CD14-positive monocyte (primary cell): ENCODE data around the gene NDUFAF2. TPM values are rescaled to one million over a fixed set of nuclear protein-coding genes. Genes with fewer than 3 reads are reported as not detected.

Experiments used
- DNase-seq, 3 donors: peaks; one replicate each; pipeline ENCODE4 v3.0.0-alpha.2; 2011 to 2022
- H2AFZ ChIP-seq: 2 replicates; pipeline ENCODE4 v1.6.0; 2012; ENCODE audit warnings: mild to moderate bottlenecking, low read depth, low read length, inconsistent platforms; ENCODE audit not compliant: insufficient read depth, poor library complexity, severe bottlenecking
- H3K27ac ChIP-seq, 2 donors: 1 replicate in 1 of 2; 2 replicates in 1 of 2; pipeline ENCODE4 v1.5.1; 2012 to 2013; ENCODE audit warnings: low read length in 2 of 2, control low read depth in 1 of 2, inconsistent platforms in 1 of 2, low read depth in 1 of 2, mild to moderate bottlenecking in 1 of 2
- H3K27me3 ChIP-seq, 2 donors: one replicate each; pipeline versions ENCODE4 v1.6.0 to v1.6.1; 2011 to 2013; ENCODE audit warnings: low read length in 2 of 2; ENCODE audit not compliant: control insufficient read depth in 2 of 2, insufficient read depth in 2 of 2
- H3K36me3 ChIP-seq, 2 donors: replicated peaks in 1 of 2; 1 replicate in 1 of 2; 2 replicates in 1 of 2; pipeline versions ENCODE4 v1.5.1 to v1.6.1; 2012 to 2013; ENCODE audit warnings: low read length in 2 of 2, control low read depth in 1 of 2, inconsistent platforms in 1 of 2, mild to moderate bottlenecking in 1 of 2; ENCODE audit not compliant: insufficient read depth in 2 of 2, control insufficient read depth in 1 of 2
- H3K4me1 ChIP-seq, 2 donors: 1 replicate in 1 of 2; 2 replicates in 1 of 2; pipeline versions ENCODE4 v1.5.1 to v1.6.1; 2012 to 2013; ENCODE audit warnings: low read length in 2 of 2, control low read depth in 1 of 2, inconsistent platforms in 1 of 2, mild to moderate bottlenecking in 1 of 2, moderate library complexity in 1 of 2; ENCODE audit not compliant: insufficient read depth in 2 of 2, control insufficient read depth in 1 of 2
- H3K4me2 ChIP-seq: replicated peaks from 2 replicates; pipeline ENCODE3; 2012; ENCODE audit warnings: low read length, moderate library complexity, mild to moderate bottlenecking; ENCODE audit not compliant: poor library complexity, severe bottlenecking; ENCODE audit errors: extremely low read depth
- H3K4me3 ChIP-seq, 3 experiments: fragments of 200-600 bp in 1 of 3; sonication (generic) in 1 of 3; replicated peaks in 1 of 3; 1 replicate in 2 of 3; 2 replicates in 1 of 3; pipeline ENCODE4 v1.5.1; 2011 to 2013; ENCODE audit warnings: low read length in 3 of 3, mild to moderate bottlenecking in 3 of 3, control low read depth in 2 of 3, low read depth in 2 of 3, inconsistent platforms in 1 of 3, moderate library complexity in 1 of 3
- H3K79me2 ChIP-seq: 2 replicates; pipeline ENCODE4 v1.6.0; 2012; ENCODE audit warnings: mild to moderate bottlenecking, control low read depth, inconsistent platforms, low read length, moderate library complexity; ENCODE audit not compliant: insufficient read depth
- H3K9ac ChIP-seq: 2 replicates; pipeline ENCODE4 v1.6.0; 2017; ENCODE audit warnings: low read length, mild to moderate bottlenecking; ENCODE audit not compliant: insufficient read depth, poor library complexity, severe bottlenecking
- H3K9me3 ChIP-seq, 2 donors: replicated peaks in 1 of 2; 1 replicate in 1 of 2; 2 replicates in 1 of 2; pipeline versions ENCODE4 v1.5.1 to v1.6.1; 2012 to 2013; ENCODE audit warnings: low read length in 2 of 2, control low read depth in 1 of 2; ENCODE audit not compliant: control insufficient read depth in 1 of 2, insufficient read depth in 1 of 2
- H4K20me1 ChIP-seq: 2 replicates; pipeline ENCODE4 v1.6.0; 2012; ENCODE audit warnings: mild to moderate bottlenecking, low read length, control low read depth, moderate library complexity; ENCODE audit not compliant: insufficient read depth
- H3K27ac Mint-ChIP-seq, 7 donors: one replicate each; pipeline ENCODE4 v1.8.0; 2020; ENCODE audit warnings: mild to moderate bottlenecking in 7 of 7, mixed read lengths in 7 of 7, moderate library complexity in 6 of 7, inconsistent platforms in 2 of 7
- H3K27me3 Mint-ChIP-seq, 3 donors: one replicate each; pipeline ENCODE4 v1.8.0; 2021 to 2022; ENCODE audit warnings: low read depth in 3 of 3, mild to moderate bottlenecking in 3 of 3, mixed read lengths in 3 of 3, moderate library complexity in 3 of 3, inconsistent platforms in 1 of 3
- H3K36me3 Mint-ChIP-seq, 2 donors: one replicate each; pipeline ENCODE4 v1.8.0; 2020; ENCODE audit warnings: mixed read lengths in 2 of 2, inconsistent platforms in 1 of 2, mild to moderate bottlenecking in 1 of 2
- H3K4me1 Mint-ChIP-seq: one replicate; pipeline ENCODE4 v1.8.0; 2020; ENCODE audit warnings: mild to moderate bottlenecking, mixed read lengths
- H3K4me3 Mint-ChIP-seq, 2 donors: one replicate each; pipeline ENCODE4 v1.8.0; 2020; ENCODE audit warnings: mild to moderate bottlenecking in 2 of 2, mixed read lengths in 2 of 2, moderate library complexity in 1 of 2
- H3K9me3 Mint-ChIP-seq, 7 donors: one replicate each; pipeline ENCODE4 v1.8.0; 2020 to 2022; ENCODE audit warnings: mixed read lengths in 7 of 7, mild to moderate bottlenecking in 6 of 7, moderate library complexity in 6 of 7, inconsistent platforms in 2 of 7
- WGBS: methylation state at CpG from one replicate; pipeline ENCODE4 v1.1.5; 2013; ENCODE audit warnings: missing lambda C conversion rate; ENCODE audit not compliant: insufficient coverage; 5-methylcytosine and 5-hydroxymethylcytosine counted together
- intact Hi-C, 2 donors: fragments of 100-400 bp; cut with micrococcal nuclease; formaldehyde crosslinking; loops; one replicate each; pipeline versions ENCODE4 v1.15.0 to v1.15.1; 2023
- polyA plus RNA-seq, 3 donors: library from polyadenylated mRNA; depleted of rRNA in 1 of 3; unstranded in 2 of 3; stranded (reverse) in 1 of 3; fragments of 300-500 nt in 2 of 3; fragments of >200 nt in 1 of 3; fragmentation: Illumina TruSeq in 2 of 3; gene quantifications; 1 replicate in 2 of 3; 2 replicates in 1 of 3; pipeline ENCODE4 v1.2.3, GENCODE V29; 2012 to 2021
- TF ChIP-seq, protein P1 (sequence below): fragments of 200-600 bp; IDR thresholded peaks from one replicate; pipeline ENCODE4 v1.8.0; 2022; ENCODE audit warnings: antibody characterized with exemption, mild to moderate bottlenecking

The NDUFAF2 gene
- polyA plus RNA-seq, 3 donors, result 5.9 to 29.5 (median 25.0) TPM

DNA sequence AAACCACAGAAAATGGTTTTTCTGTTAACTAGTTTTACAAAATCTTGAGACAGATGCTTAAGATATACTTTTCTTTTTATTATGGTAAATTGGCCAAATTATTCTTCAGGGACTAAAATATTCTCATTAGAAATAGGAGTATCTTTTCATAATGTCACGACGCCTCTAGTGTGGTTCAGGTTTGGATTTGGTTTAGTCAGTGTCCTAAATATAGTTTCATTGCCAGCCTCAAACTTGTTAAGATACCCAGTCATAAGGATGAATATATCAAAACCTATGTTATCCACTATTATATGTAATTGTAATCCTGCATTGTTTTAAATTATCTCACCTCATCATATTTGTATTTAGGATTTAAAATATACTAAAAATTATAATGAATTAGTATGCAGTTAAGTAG is 13.7 kb downstream of the NDUFAF2 start:
- TF ChIP-seq, protein P1, sequence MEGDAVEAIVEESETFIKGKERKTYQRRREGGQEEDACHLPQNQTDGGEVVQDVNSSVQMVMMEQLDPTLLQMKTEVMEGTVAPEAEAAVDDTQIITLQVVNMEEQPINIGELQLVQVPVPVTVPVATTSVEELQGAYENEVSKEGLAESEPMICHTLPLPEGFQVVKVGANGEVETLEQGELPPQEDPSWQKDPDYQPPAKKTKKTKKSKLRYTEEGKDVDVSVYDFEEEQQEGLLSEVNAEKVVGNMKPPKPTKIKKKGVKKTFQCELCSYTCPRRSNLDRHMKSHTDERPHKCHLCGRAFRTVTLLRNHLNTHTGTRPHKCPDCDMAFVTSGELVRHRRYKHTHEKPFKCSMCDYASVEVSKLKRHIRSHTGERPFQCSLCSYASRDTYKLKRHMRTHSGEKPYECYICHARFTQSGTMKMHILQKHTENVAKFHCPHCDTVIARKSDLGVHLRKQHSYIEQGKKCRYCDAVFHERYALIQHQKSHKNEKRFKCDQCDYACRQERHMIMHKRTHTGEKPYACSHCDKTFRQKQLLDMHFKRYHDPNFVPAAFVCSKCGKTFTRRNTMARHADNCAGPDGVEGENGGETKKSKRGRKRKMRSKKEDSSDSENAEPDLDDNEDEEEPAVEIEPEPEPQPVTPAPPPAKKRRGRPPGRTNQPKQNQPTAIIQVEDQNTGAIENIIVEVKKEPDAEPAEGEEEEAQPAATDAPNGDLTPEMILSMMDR, result no peak
- no peak overlapping the region for H3K27ac Mint-ChIP-seq
- Histone ChIP-seq H3K4me3 (no peak overlapping the region), H3K27me3 (no peaks in the 10 kb centered on the region), H4K20me1 (no peaks in the 10 kb centered on the region), H3K4me1 (peaks cover 4 to 7% of the 10 kb centered on the region in 2 donors), H3K36me3 (no peaks in the 10 kb centered on the region), H2AFZ (no peak overlapping the region), H3K9me3 (no peaks in the 10 kb centered on the region), H3K79me2 (peaks cover 3% of the 10 kb centered on the region), H3K27ac (no peak overlapping the region), H3K9ac (no peak overlapping the region), H3K4me2 (no peak overlapping the region)
- intact Hi-C loops, result no loop called here
- H3K4me3 Mint-ChIP-seq, result no peak overlapping the region
- H3K4me1 Mint-ChIP-seq, result peaks cover 4% of the 10 kb centered on the region
- no peak for DNase-seq
- WGBS, result no CpG with 5 or more reads among the region's 2 CpGs
- no peaks in the 10 kb centered on the region for H3K36me3 Mint-ChIP-seq
- H3K9me3 Mint-ChIP-seq, result peaks cover 0 to 8% (median 2%) of the 10 kb centered on the region in 7 donors
- no peaks in the 10 kb centered on the region for H3K27me3 Mint-ChIP-seq

DNA sequence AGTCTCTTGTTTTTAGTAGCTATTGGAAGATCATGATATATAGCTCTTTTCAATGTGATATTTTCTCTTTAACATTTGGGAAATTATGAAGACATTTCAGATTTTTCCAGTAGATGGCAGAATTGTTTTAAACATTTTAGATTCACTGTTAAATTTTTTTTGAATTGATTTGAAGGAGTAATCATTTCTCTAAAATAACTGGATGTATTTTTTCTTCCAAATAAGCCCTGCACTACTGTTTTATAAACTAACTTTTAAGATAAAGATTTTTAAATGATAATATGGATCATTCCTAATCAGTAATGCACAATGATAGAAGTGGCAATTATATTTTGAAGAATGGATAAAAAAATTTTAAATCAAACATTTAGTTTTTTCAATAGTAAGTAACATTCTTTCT is 14.2 kb downstream of the NDUFAF2 start:
- intact Hi-C loops, result no loop called here
- no peaks in the 10 kb centered on the region for H3K27me3 ChIP-seq
- no peaks in the 10 kb centered on the region for H3K27me3 Mint-ChIP-seq
- H3K27ac ChIP-seq, result no peak overlapping the region
- no peak overlapping the region for H3K4me3 Mint-ChIP-seq
- no peak overlapping the region for H3K4me3 ChIP-seq
- no peak overlapping the region for H3K4me2 ChIP-seq
- no peaks in the 10 kb centered on the region for H3K9me3 ChIP-seq
- H3K36me3 ChIP-seq, result no peaks in the 10 kb centered on the region
- DNase-seq, result no peak
- peaks cover 4 to 7% of the 10 kb centered on the region in 2 donors for H3K4me1 ChIP-seq
- H3K4me1 Mint-ChIP-seq, result peaks cover 4% of the 10 kb centered on the region
- TF ChIP-seq, protein P1, result peak; percentile 41
- H3K79me2 ChIP-seq, result no peaks in the 10 kb centered on the region
- H4K20me1 ChIP-seq, result no peaks in the 10 kb centered on the region
- no peak overlapping the region for H3K9ac ChIP-seq
- H3K36me3 Mint-ChIP-seq, result no peaks in the 10 kb centered on the region
- H2AFZ ChIP-seq, result no peak overlapping the region
- peaks cover 0 to 8% (median 2%) of the 10 kb centered on the region in 7 donors for H3K9me3 Mint-ChIP-seq
- H3K27ac Mint-ChIP-seq, result no peak overlapping the region
